ENCODE measurements around the gene ATP6V0A1.

- no peak for TF ChIP-seq CTCF (conservative IDR thresholded peaks at IDR 0.05; ENCODE audit: low read depth in 2 of 2)
- TF ChIP-seq REST (IDR thresholded peaks at IDR 0.05; ENCODE audit: unreplicated experiment), result no peak
- TF ChIP-seq POLR2AphosphoS5 (IDR thresholded peaks at IDR 0.05; ENCODE audit: low read depth), result no peak
- no peak for TF ChIP-seq EZH2 (IDR thresholded peaks at IDR 0.05; ENCODE audit: low read depth, unreplicated experiment)
- TF ChIP-seq JUNB (IDR thresholded peaks at IDR 0.05; ENCODE audit: unreplicated experiment), result no peak
- no peak for TF ChIP-seq ETS1 (IDR thresholded peaks at IDR 0.05)
- TF ChIP-seq EZH2phosphoT487 (IDR thresholded peaks at IDR 0.05; ENCODE audit: unreplicated experiment), result no peak
- TF ChIP-seq ZNF331 (CRISPR knock-in tag; IDR thresholded peaks at IDR 0.05; ENCODE audit: low read depth), result no peak
Measured at GRCh38 chr17:42413464-42414040, 45.1 kb upstream of the ATP6V0A1 start.

Measured in GM23338 (cell line).